ENCODE measurements around the gene CALY.

CALY gene

GRCh38 chr10:133306941-133307379, 29.7 kb downstream of the CALY start:
- no peak for DNase-seq (ENCODE audit: low read depth, low spot score)
- ChIA-PET POLR2A (no interaction called here), CTCF (interaction anchor here (0.8 to 2.7 kb wide), 14 partner anchors 7 to 301 kb away, joined by 3 to 22 read pairs (median 4); no protein-coding TSS in a partner anchor)
- H3K4me3 ChIP-seq (ENCODE audit: low read depth, low read length): peak overlapping the region; percentile 15
- no peak for TF ChIP-seq CTCF (IDR thresholded peaks at IDR 0.05; ENCODE audit: insufficient read depth, low read length, missing control alignments)

DNA sequence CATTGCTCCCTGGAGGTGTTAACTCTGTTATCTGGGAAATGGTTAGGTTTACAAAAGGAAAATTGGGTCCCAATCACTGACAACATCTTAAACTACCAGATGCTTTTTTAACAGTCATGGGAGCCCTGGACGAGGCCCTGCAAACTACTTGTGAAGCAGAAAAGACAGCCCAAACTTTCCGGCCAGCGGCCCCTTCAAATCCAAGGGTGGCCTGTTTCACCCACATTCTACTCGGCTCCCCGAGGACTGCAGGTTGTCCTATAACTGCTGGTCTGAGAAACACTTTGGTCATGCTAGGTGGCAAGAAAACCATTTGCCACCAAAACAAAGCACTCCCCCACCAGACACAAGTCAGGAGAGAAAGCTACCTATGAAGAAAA, 30.6 kb downstream of the CALY start:
- H3K4me3 ChIP-seq (ENCODE audit: low read depth, low read length): no peak overlapping the region

GRCh38 chr10:133303206-133303605, 33.5 kb downstream of the CALY start:
- ChIA-PET POLR2A (no interaction called here), CTCF (interaction anchor here (1.3 kb wide), 1 partner anchor 26 kb away, joined by 4 read pairs; no protein-coding TSS in a partner anchor)
- no peak for DNase-seq (ENCODE audit: low read depth, low spot score)
- no peak overlapping the region for H3K4me3 ChIP-seq (ENCODE audit: low read depth, low read length)
- TF ChIP-seq CTCF (IDR thresholded peaks at IDR 0.05; ENCODE audit: insufficient read depth, low read length, missing control alignments): no peak

More for the DNA sequence above, 30.6 kb downstream of the CALY start:
- ChIA-PET CTCF (interaction anchor here (2.2 to 2.7 kb wide), 2 partner anchors 23 to 39 kb away, joined by 5 to 22 read pairs; no protein-coding TSS in a partner anchor), POLR2A (no interaction called here)
- TF ChIP-seq CTCF (IDR thresholded peaks at IDR 0.05; ENCODE audit: insufficient read depth, low read length, missing control alignments): no peak
- DNase-seq (ENCODE audit: low read depth, low spot score): no peak

DNA sequence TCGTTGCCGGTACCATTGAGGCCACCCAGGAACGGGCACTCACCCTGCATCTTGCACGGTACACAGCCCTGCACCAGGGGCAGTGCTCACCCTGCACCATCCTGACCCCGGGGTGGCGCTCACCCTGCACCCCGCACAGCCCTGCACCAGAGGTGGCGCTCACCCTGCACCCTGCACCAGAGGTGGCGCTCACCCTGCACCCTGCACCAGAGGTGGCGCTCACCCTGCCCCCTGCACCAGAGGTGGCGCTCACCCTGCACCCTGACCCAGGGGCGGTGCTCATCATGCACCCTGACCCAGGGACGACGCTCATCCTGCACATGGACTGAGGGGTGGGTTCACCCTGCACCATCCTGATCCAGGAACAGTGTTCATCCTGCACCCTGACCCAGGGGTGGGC, 34.5 kb downstream of the CALY start:
- DNase-seq (ENCODE audit: low read depth, low spot score): no peak
- no peak for TF ChIP-seq CTCF (IDR thresholded peaks at IDR 0.05; ENCODE audit: insufficient read depth, low read length, missing control alignments)
- no peak overlapping the region for H3K4me3 ChIP-seq (ENCODE audit: low read depth, low read length)
- ChIA-PET POLR2A (no interaction called here), CTCF (interaction anchor here (0.6 kb wide), 1 partner anchor 92 kb away, joined by 3 read pairs; no protein-coding TSS in a partner anchor)

DNA sequence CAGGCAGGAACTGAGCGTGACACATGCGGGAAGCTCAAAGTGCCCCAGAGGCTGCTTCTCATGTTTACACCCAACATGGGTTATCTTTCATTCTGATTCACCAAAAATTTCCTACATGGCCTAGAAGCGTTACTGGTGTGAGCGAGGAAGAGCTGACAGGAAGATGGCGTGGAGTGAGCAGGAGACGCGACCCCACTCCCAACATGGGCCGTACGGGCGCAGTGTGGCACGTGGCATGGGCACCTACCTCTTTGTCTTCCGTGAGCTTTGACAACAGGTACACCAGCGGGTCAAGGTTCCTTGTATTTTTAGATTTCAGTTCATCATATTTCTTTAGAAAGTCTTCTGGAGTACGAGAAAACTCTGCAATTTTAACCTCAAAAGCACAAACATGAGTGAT, 37.0 kb downstream of the CALY start:
- TF ChIP-seq CTCF (IDR thresholded peaks at IDR 0.05; ENCODE audit: insufficient read depth, low read length, missing control alignments): no peak
- ChIA-PET CTCF (interaction anchor here (1.4 to 1.7 kb wide), 2 partner anchors 8 to 30 kb away, joined by 4 to 13 read pairs; no protein-coding TSS in a partner anchor), POLR2A (no interaction called here)
- no peak for DNase-seq (ENCODE audit: low read depth, low spot score)
- H3K4me3 ChIP-seq (ENCODE audit: low read depth, low read length): no peak overlapping the region

DNA sequence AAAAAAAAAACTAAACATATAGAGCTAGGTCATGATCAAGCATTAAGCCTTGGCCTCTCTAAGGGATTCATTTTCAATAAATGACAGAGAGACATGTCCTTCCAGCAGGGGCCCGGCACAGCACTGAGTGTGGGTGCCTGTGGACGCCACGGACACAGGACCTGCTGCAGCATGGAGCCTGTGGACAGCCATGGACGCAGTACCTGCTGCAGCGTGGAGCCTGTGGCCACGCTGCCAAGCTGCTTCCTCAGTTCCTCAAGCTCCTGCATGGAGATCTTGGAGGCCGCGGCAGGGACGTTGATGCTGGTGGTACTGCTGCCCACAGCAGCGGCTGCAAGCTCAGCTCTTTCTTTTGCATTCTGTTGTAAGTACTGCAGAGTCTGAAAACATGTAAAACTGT, 37.5 kb downstream of the CALY start:
- no peak for DNase-seq (ENCODE audit: low read depth, low spot score)
- H3K4me3 ChIP-seq (ENCODE audit: low read depth, low read length): no peak overlapping the region
- ChIA-PET CTCF (interaction anchor here (1.7 kb wide), 1 partner anchor 9 kb away, joined by 13 read pairs; no protein-coding TSS in a partner anchor), POLR2A (no interaction called here)
- TF ChIP-seq CTCF (IDR thresholded peaks at IDR 0.05; ENCODE audit: insufficient read depth, low read length, missing control alignments): no peak
